ENCODE data around the gene NKD2. TPM values are rescaled to one million over a fixed set of nuclear protein-coding genes. Genes with fewer than 3 reads are reported as not detected.

Gene NKD2
- total and polyA plus RNA-seq, 2 experiments from 2014 or later: 1.4 to 9.1 TPM

- Histone ChIP-seq H3K36me3 (replicated peaks; ENCODE audit: insufficient read depth, low read depth) (no peaks in the 10 kb centered on the region), H4K20me1 (ENCODE audit: insufficient read depth, poor library complexity, severe bottlenecking) (no peaks in the 10 kb centered on the region)
- no peak for TF ChIP-seq EZH2 (IDR thresholded peaks at IDR 0.05; ENCODE audit: borderline replicate concordance)
- no peak for TF ChIP-seq EZH2phosphoT487 (IDR thresholded peaks at IDR 0.05; ENCODE audit: low read depth, severe bottlenecking, unreplicated experiment)
- TF ChIP-seq, protein P1, sequence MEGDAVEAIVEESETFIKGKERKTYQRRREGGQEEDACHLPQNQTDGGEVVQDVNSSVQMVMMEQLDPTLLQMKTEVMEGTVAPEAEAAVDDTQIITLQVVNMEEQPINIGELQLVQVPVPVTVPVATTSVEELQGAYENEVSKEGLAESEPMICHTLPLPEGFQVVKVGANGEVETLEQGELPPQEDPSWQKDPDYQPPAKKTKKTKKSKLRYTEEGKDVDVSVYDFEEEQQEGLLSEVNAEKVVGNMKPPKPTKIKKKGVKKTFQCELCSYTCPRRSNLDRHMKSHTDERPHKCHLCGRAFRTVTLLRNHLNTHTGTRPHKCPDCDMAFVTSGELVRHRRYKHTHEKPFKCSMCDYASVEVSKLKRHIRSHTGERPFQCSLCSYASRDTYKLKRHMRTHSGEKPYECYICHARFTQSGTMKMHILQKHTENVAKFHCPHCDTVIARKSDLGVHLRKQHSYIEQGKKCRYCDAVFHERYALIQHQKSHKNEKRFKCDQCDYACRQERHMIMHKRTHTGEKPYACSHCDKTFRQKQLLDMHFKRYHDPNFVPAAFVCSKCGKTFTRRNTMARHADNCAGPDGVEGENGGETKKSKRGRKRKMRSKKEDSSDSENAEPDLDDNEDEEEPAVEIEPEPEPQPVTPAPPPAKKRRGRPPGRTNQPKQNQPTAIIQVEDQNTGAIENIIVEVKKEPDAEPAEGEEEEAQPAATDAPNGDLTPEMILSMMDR (IDR thresholded peaks at IDR 0.05; ENCODE audit: poor library complexity): no peak
These were observed 6.2 kb downstream of the NKD2 start for GRCh38 chr5:1014781-1015221.

DNA sequence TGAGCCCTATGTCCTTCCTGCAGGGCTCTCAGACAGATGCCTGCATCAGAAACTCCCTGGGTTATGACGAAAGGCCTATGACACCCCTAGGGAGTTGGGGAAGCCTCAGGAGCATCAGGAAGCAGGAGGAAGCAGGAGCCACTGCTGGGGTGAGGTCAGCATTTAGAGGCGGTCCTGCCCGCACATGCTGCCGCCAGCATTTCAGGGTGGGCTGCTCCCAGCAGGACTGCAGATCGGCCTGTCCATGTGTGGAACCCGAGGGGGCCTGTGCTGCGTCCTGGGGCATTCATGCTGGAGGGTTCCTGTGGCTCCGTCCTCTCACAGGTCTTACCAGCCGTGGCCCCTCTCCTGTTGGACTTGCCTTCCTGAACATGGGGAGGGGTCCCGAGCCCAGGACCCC, 6.9 kb downstream of the NKD2 start:
- H3K9me2 ChIP-seq (replicated peaks; ENCODE audit: insufficient read depth): no peaks in the 10 kb centered on the region
- H2AFZ ChIP-seq: no peak overlapping the region
- no peaks in the 10 kb centered on the region for H3K9me3 ChIP-seq (ENCODE audit: low read depth)
- H3K27me3 ChIP-seq: peaks cover 1% of the 10 kb centered on the region
- H3K36me3 ChIP-seq (replicated peaks; ENCODE audit: insufficient read depth, low read depth): no peaks in the 10 kb centered on the region
- TF ChIP-seq, protein P1 (IDR thresholded peaks at IDR 0.05; ENCODE audit: poor library complexity): no peak
- TF ChIP-seq EZH2phosphoT487 (IDR thresholded peaks at IDR 0.05; ENCODE audit: low read depth, severe bottlenecking, unreplicated experiment) (no peak), EZH2 (IDR thresholded peaks at IDR 0.05; ENCODE audit: borderline replicate concordance) (no peak)
- H3K4me1 ChIP-seq (ENCODE audit: insufficient read depth): peaks cover 2% of the 10 kb centered on the region
- DNase-seq (ENCODE audit: low spot score): no peak
- no peak overlapping the region for H3K27ac ChIP-seq
- H3K79me2 ChIP-seq: no peaks in the 10 kb centered on the region
- 90% methylated on average over 10 of the region's 10 CpGs for whole genome bisulfite sequencing (ENCODE audit: low lambda C conversion rate, missing lambda C conversion rate)
- no peak overlapping the region for H3K4me3 ChIP-seq
- H4K20me1 ChIP-seq (ENCODE audit: insufficient read depth, poor library complexity, severe bottlenecking): no peaks in the 10 kb centered on the region
- H3K4me2 ChIP-seq: no peak overlapping the region

More at GRCh38 chr5:1014781-1015221, 6.2 kb downstream of the NKD2 start:
- no peak for DNase-seq (ENCODE audit: low spot score)
- Histone ChIP-seq H3K4me3 (no peak overlapping the region), H2AFZ (no peak overlapping the region), H3K4me2 (no peak overlapping the region), H3K79me2 (no peaks in the 10 kb centered on the region), H3K4me1 (ENCODE audit: insufficient read depth) (peaks cover 9% of the 10 kb centered on the region), H3K9me2 (replicated peaks; ENCODE audit: insufficient read depth) (no peaks in the 10 kb centered on the region), H3K27ac (no peak overlapping the region), H3K9me3 (ENCODE audit: low read depth) (no peaks in the 10 kb centered on the region), H3K27me3 (peaks cover 8% of the 10 kb centered on the region)
- WGBS (ENCODE audit: low lambda C conversion rate, missing lambda C conversion rate): 92% methylated on average over 17 of the region's 17 CpGs

GRCh38 chr5:1016036-1016435, 7.4 kb downstream of the NKD2 start:
- Histone ChIP-seq H3K27me3 (no peaks in the 10 kb centered on the region), H3K9me2 (replicated peaks; ENCODE audit: insufficient read depth) (no peaks in the 10 kb centered on the region), H3K4me1 (ENCODE audit: insufficient read depth) (peaks cover 5% of the 10 kb centered on the region), H3K27ac (no peak overlapping the region), H2AFZ (no peak overlapping the region), H3K79me2 (no peaks in the 10 kb centered on the region), H3K4me3 (no peak overlapping the region), H3K36me3 (replicated peaks; ENCODE audit: insufficient read depth, low read depth) (no peaks in the 10 kb centered on the region), H3K9me3 (ENCODE audit: low read depth) (no peaks in the 10 kb centered on the region), H3K4me2 (no peak overlapping the region), H4K20me1 (ENCODE audit: insufficient read depth, poor library complexity, severe bottlenecking) (no peaks in the 10 kb centered on the region)
- TF ChIP-seq, protein P1 (IDR thresholded peaks at IDR 0.05; ENCODE audit: poor library complexity): no peak
- no peak for TF ChIP-seq EZH2phosphoT487 (IDR thresholded peaks at IDR 0.05; ENCODE audit: low read depth, severe bottlenecking, unreplicated experiment)
- no peak for TF ChIP-seq EZH2 (IDR thresholded peaks at IDR 0.05; ENCODE audit: borderline replicate concordance)
- no peak for DNase-seq (ENCODE audit: low spot score)
- 90% methylated on average over 19 of the region's 19 CpGs for WGBS (ENCODE audit: low lambda C conversion rate, missing lambda C conversion rate)

DNA sequence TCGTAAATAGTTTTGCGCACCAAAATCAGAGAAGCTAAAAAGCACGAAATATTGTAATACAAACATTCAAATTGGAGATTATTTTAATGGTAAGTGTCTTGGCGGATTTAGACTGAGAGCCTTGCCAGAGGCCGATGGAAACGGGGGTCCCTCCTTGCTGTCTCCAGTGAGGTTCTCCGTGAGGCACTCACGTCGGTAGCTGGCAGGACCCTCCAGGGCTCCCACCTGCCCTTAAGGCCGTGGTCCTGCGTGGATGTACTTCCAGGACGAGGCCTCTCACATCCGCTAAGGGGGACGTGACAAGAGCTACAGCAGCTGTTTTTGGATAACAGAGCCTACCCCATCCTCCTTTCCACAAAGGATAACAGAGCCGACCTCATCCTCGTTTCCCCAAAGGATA, 7.9 kb downstream of the NKD2 start:
- Histone ChIP-seq H4K20me1 (ENCODE audit: insufficient read depth, poor library complexity, severe bottlenecking) (no peaks in the 10 kb centered on the region), H3K27me3 (no peaks in the 10 kb centered on the region), H3K9me3 (ENCODE audit: low read depth) (no peaks in the 10 kb centered on the region), H3K36me3 (replicated peaks; ENCODE audit: insufficient read depth, low read depth) (no peaks in the 10 kb centered on the region), H3K27ac (no peak overlapping the region), H3K9me2 (replicated peaks; ENCODE audit: insufficient read depth) (no peaks in the 10 kb centered on the region), H3K4me2 (no peak overlapping the region), H3K4me1 (ENCODE audit: insufficient read depth) (peaks cover 6% of the 10 kb centered on the region), H2AFZ (no peak overlapping the region), H3K4me3 (no peak overlapping the region), H3K79me2 (no peaks in the 10 kb centered on the region)
- DNase-seq (ENCODE audit: low spot score): no peak
- 77% methylated on average over 16 of the region's 16 CpGs for WGBS (ENCODE audit: low lambda C conversion rate, missing lambda C conversion rate)
- TF ChIP-seq EZH2phosphoT487 (IDR thresholded peaks at IDR 0.05; ENCODE audit: low read depth, severe bottlenecking, unreplicated experiment): no peak
- TF ChIP-seq, protein P1 (IDR thresholded peaks at IDR 0.05; ENCODE audit: poor library complexity): no peak
